CD8-positive, alpha-beta memory T cell (primary cell): ENCODE data around the gene LGALS7. TPM values are rescaled to one million over a fixed set of nuclear protein-coding genes. Genes with fewer than 3 reads are reported as not detected.

Source experiments
- CTCF ChIA-PET: fragments of 350-600 bp; sonication (Branson Sonifier 250); formaldehyde crosslinking; loops from one replicate; lab custom pipeline; 2021; ENCODE audit warnings: antibody characterized with exemption; lab: Charles Lee
- POLR2A ChIA-PET: fragments of 350-600 bp; sonication (Branson Sonifier 250); formaldehyde crosslinking; loops from one replicate; lab custom pipeline; 2021; ENCODE audit warnings: antibody characterized with exemption; lab: Charles Lee
- DNase-seq, 5 donors: peaks; one replicate each; pipeline versions ENCODE4 v3.0.0 to v3.0.0-alpha.2; 2020 to 2022; ENCODE audit warnings: mixed read lengths in 1 of 5
- H3K27ac ChIP-seq: one replicate; pipeline ENCODE4 v1.7.0; 2013; ENCODE audit warnings: low read depth, mild to moderate bottlenecking, low read length, moderate library complexity
- H3K27me3 ChIP-seq: 2 replicates; pipeline ENCODE4 v1.7.0; 2013; ENCODE audit warnings: low read length, mild to moderate bottlenecking; ENCODE audit not compliant: insufficient read depth, poor library complexity, severe bottlenecking
- H3K36me3 ChIP-seq: 2 replicates; pipeline ENCODE4 v1.7.0; 2013; ENCODE audit warnings: mild to moderate bottlenecking, low read length, moderate library complexity; ENCODE audit not compliant: insufficient read depth
- H3K4me1 ChIP-seq: 2 replicates; pipeline ENCODE4 v1.7.0; 2013; ENCODE audit warnings: mild to moderate bottlenecking, low read length, moderate library complexity; ENCODE audit not compliant: insufficient read depth
- H3K4me3 ChIP-seq: 2 replicates; pipeline ENCODE4 v1.7.0; 2013; ENCODE audit warnings: mild to moderate bottlenecking, low read length
- H3K9me3 ChIP-seq: 2 replicates; pipeline ENCODE4 v1.7.0; 2013; ENCODE audit warnings: mild to moderate bottlenecking, low read length
- H3K27ac Mint-ChIP-seq, 8 donors: one replicate each; pipeline ENCODE4 v1.8.0; 2020 to 2021; ENCODE audit warnings: mixed read lengths in 8 of 8, mild to moderate bottlenecking in 6 of 8, inconsistent platforms in 3 of 8, moderate library complexity in 3 of 8
- H3K27me3 Mint-ChIP-seq, 2 donors: one replicate each; pipeline ENCODE4 v1.8.0; 2020 to 2021; ENCODE audit warnings: mixed read lengths in 2 of 2, mild to moderate bottlenecking in 1 of 2, moderate library complexity in 1 of 2
- H3K36me3 Mint-ChIP-seq, 3 donors: one replicate each; pipeline ENCODE4 v1.8.0; 2020 to 2021; ENCODE audit warnings: mixed read lengths in 3 of 3, inconsistent platforms in 1 of 3, mild to moderate bottlenecking in 1 of 3
- H3K4me1 Mint-ChIP-seq, 3 donors: one replicate each; pipeline ENCODE4 v1.8.0; 2020 to 2021; ENCODE audit warnings: mixed read lengths in 3 of 3, inconsistent platforms in 1 of 3, mild to moderate bottlenecking in 1 of 3
- H3K4me3 Mint-ChIP-seq, 7 donors: one replicate each; pipeline ENCODE4 v1.8.0; 2020 to 2021; ENCODE audit warnings: mixed read lengths in 7 of 7, mild to moderate bottlenecking in 6 of 7, moderate library complexity in 4 of 7, inconsistent platforms in 2 of 7
- H3K9me3 Mint-ChIP-seq, 5 donors: one replicate each; pipeline ENCODE4 v1.8.0; 2020 to 2022; ENCODE audit warnings: mixed read lengths in 5 of 5, mild to moderate bottlenecking in 3 of 5, moderate library complexity in 2 of 5, inconsistent platforms in 1 of 5
- polyA plus RNA-seq: library from polyadenylated mRNA; unstranded; fragments of 300-500 nt; fragmentation: Illumina TruSeq; gene quantifications from one replicate; pipeline ENCODE4 v1.2.3, GENCODE V29; 2021
- total RNA-seq, 2 experiments: library from RNA; stranded (reverse); gene quantifications; one replicate each; pipeline ENCODE4 v1.2.3, GENCODE V29; 2021

LGALS7 gene
- total and polyA plus RNA-seq, 3 experiments from 2014 or later, result not detected

DNA sequence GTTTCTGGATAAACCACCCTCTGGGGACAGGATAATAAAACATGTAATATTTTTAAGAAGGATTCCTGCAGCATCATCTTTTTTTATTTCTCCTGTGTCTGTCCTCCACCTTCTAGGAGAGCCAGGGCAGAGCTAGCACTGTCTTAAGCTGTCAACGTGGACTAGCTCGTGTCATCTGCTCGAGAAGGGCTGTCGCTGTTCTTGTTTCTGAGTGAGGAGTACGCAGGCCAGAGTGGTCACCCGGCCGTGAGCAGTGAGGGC, 42.9 kb downstream of the LGALS7 start:
- H3K4me3 Mint-ChIP-seq, result no peak overlapping the region
- no peaks in the 10 kb centered on the region for H3K9me3 ChIP-seq
- H3K36me3 ChIP-seq, result no peaks in the 10 kb centered on the region
- DNase-seq, result peak in 1 of 5 donors; percentile 36
- peaks cover 0 to 4% of the 10 kb centered on the region in 2 donors for H3K27me3 Mint-ChIP-seq
- peaks cover 0 to 1% (median 0%) of the 10 kb centered on the region in 5 donors for H3K9me3 Mint-ChIP-seq
- no peak overlapping the region for H3K27ac ChIP-seq
- peaks cover 21% of the 10 kb centered on the region for H3K4me1 ChIP-seq
- H3K4me1 Mint-ChIP-seq, result peaks cover 30 to 62% (median 38%) of the 10 kb centered on the region in 3 donors
- ChIA-PET CTCF (interaction anchor here (0.7 to 1.4 kb wide), 6 partner anchors 15 to 200 kb away, joined by 3 to 6 read pairs (median 4); partner anchors contain the start of genes ECH1, MRPS12 and SARS2), POLR2A (interaction anchor here (1.3 kb wide), 1 partner anchor 200 kb away, joined by 3 read pairs; the partner anchor contains the start of genes MRPS12 and SARS2)
- H3K27ac Mint-ChIP-seq, result peak overlapping the region in 7 of 8 donors; percentile 12 to 91 (median 68)
- no peaks in the 10 kb centered on the region for H3K27me3 ChIP-seq
- no peak overlapping the region for H3K4me3 ChIP-seq
- peaks cover 0 to 56% (median 6%) of the 10 kb centered on the region in 3 donors for H3K36me3 Mint-ChIP-seq

- peaks cover 16% of the 10 kb centered on the region for H3K4me1 ChIP-seq
- Mint-ChIP-seq H3K27ac (peak overlapping the region; percentile 47 to 92 (median 86)), H3K27me3 (peaks cover 0 to 2% of the 10 kb centered on the region in 2 donors), H3K4me3 (peak overlapping the region in 3 of 7 donors; percentile 16 to 23 (median 20)), H3K4me1 (peaks cover 27 to 56% (median 36%) of the 10 kb centered on the region in 3 donors), H3K9me3 (no peaks in the 10 kb centered on the region), H3K36me3 (peaks cover 0 to 62% (median 7%) of the 10 kb centered on the region in 3 donors)
- H3K27ac ChIP-seq, result no peak overlapping the region
- ChIA-PET CTCF (interaction anchor here (0.7 to 1.4 kb wide), 6 partner anchors 15 to 201 kb away, joined by 3 to 6 read pairs (median 4); partner anchors contain the start of genes ECH1, MRPS12 and SARS2), POLR2A (interaction anchor here (1.3 kb wide), 1 partner anchor 200 kb away, joined by 3 read pairs; the partner anchor contains the start of genes MRPS12 and SARS2)
- H3K27me3 ChIP-seq, result no peaks in the 10 kb centered on the region
- no peaks in the 10 kb centered on the region for H3K9me3 ChIP-seq
- no peaks in the 10 kb centered on the region for H3K36me3 ChIP-seq
- H3K4me3 ChIP-seq, result no peak overlapping the region
- peak; percentile 63 to 81 (median 64) for DNase-seq
Observed at GRCh38 chr19:38729653-38730469, 43.5 kb downstream of the LGALS7 start.

GRCh38 chr19:38728752-38729541, 44.4 kb downstream of the LGALS7 start:
- ChIA-PET CTCF (interaction anchor here (0.8 to 1.3 kb wide), 3 partner anchors 13 to 81 kb away, joined by 3 to 4 read pairs (median 3); partner anchors contain the start of gene ACTN4), POLR2A (no interaction called here)
- Mint-ChIP-seq H3K36me3 (peaks cover 0 to 69% (median 8%) of the 10 kb centered on the region in 3 donors), H3K27me3 (peaks cover 0 to 2% of the 10 kb centered on the region in 2 donors), H3K9me3 (no peaks in the 10 kb centered on the region), H3K27ac (peak overlapping the region in 2 of 8 donors; percentile 77 to 91), H3K4me1 (peaks cover 18 to 47% (median 27%) of the 10 kb centered on the region in 3 donors), H3K4me3 (no peak overlapping the region)
- H3K36me3 ChIP-seq, result no peaks in the 10 kb centered on the region
- peak in 1 of 5 donors; percentile 48 for DNase-seq
- peaks cover 7% of the 10 kb centered on the region for H3K4me1 ChIP-seq
- no peaks in the 10 kb centered on the region for H3K9me3 ChIP-seq
- H3K4me3 ChIP-seq, result no peak overlapping the region
- H3K27ac ChIP-seq, result no peak overlapping the region
- no peaks in the 10 kb centered on the region for H3K27me3 ChIP-seq

DNA sequence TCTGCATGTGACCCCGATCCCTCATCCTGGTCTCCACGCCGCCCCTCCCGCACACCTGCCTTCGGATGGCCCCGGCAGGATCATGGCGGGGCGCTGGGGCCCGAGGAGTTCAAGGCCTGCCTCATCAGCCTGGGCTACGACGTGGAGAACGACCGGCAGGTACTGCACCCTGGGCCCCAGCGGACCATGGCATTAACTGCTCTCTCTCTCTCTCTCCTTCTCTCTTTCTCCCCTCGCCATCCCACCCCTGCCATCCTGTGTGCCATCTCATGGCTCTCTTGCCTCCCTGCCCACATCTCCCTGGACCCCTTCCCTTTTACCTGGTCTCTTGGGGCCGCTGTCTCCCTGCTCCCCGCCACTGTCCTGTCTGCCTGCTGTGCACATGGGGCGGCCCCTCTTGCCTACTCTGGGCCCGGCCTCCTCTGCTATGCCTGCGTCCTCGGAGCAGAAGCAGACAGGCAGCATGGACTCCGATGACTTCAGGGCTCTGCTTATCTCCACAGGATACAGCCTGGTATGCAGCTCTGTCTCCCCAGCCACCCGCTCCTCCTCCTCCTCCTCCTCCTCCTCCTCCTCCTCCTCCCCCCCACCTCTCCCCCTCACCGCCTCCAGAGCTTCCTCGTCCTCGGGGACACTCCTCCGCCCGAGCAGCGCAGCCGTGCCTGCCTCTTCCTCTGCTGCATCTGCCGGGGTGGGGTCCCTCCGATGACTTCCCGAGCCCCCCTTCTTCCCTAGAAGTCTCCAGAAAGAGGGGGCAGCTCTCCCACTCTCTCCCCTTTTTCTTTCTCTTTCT, 45.3 kb downstream of the LGALS7 start:
- Histone ChIP-seq H3K4me3 (no peak overlapping the region), H3K9me3 (no peaks in the 10 kb centered on the region), H3K36me3 (no peaks in the 10 kb centered on the region), H3K27me3 (no peaks in the 10 kb centered on the region), H3K27ac (no peak overlapping the region), H3K4me1 (no peaks in the 10 kb centered on the region)
- POLR2A ChIA-PET, result no interaction called here
- CTCF ChIA-PET, result interaction anchor here (0.8 to 1.3 kb wide), 2 partner anchors 14 to 80 kb away, joined by 3 to 4 read pairs; partner anchors contain the start of gene ACTN4
- peak in 1 of 5 donors; percentile 24 for DNase-seq
- H3K4me3 Mint-ChIP-seq, result no peak overlapping the region
- peaks cover 11 to 38% (median 23%) of the 10 kb centered on the region in 3 donors for H3K4me1 Mint-ChIP-seq
- H3K9me3 Mint-ChIP-seq, result no peaks in the 10 kb centered on the region
- peaks cover 0 to 78% (median 8%) of the 10 kb centered on the region in 3 donors for H3K36me3 Mint-ChIP-seq
- H3K27ac Mint-ChIP-seq, result peak overlapping the region in 3 of 8 donors; percentile 42 to 71 (median 70)
- H3K27me3 Mint-ChIP-seq, result peaks cover 0 to 2% of the 10 kb centered on the region in 2 donors

DNA sequence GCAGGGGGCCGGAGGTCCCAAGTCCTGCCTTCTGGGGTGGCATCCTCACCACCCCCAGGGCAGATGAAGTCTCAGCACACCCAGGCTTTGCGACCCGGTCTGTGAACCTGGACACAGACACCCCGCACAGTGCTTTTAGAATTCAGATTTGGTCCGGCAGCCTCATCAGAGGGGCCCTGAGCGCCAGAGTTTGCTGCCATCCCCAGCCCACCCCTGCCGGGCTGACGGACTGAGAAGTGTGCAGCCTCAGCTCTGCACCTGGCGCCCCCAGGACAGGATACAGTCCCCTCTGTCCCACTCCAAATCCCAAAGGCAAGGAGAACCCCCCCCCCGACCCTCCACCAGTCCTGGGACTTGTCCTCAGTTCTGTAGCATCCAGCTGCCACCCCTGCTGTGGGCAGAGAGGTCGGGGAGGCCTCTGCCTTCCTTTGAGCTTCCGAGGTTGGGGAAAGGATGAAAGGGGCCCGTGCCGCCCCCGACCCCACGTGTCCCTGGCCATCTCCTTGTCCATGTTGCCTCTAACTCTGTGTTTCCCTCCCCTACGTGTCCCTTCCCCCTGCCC, 45.9 kb downstream of the LGALS7 start:
- CTCF ChIA-PET, result interaction anchor here (1.3 kb wide), 1 partner anchor 14 kb away, joined by 4 read pairs; no protein-coding TSS in a partner anchor
- peak overlapping the region in 2 of 8 donors; percentile 71 to 94 for H3K27ac Mint-ChIP-seq
- no peaks in the 10 kb centered on the region for H3K9me3 Mint-ChIP-seq
- peaks cover 0 to 78% (median 8%) of the 10 kb centered on the region in 3 donors for H3K36me3 Mint-ChIP-seq
- no peak overlapping the region for H3K4me3 Mint-ChIP-seq
- POLR2A ChIA-PET, result no interaction called here
- H3K36me3 ChIP-seq, result no peaks in the 10 kb centered on the region
- no peaks in the 10 kb centered on the region for H3K27me3 ChIP-seq
- H3K4me3 ChIP-seq, result no peak overlapping the region
- H3K27ac ChIP-seq, result no peak overlapping the region
- DNase-seq, result no peak
- H3K9me3 ChIP-seq, result no peaks in the 10 kb centered on the region
- H3K4me1 Mint-ChIP-seq, result peaks cover 11 to 32% (median 23%) of the 10 kb centered on the region in 3 donors
- no peaks in the 10 kb centered on the region for H3K4me1 ChIP-seq
- peaks cover 0 to 2% of the 10 kb centered on the region in 2 donors for H3K27me3 Mint-ChIP-seq

DNA sequence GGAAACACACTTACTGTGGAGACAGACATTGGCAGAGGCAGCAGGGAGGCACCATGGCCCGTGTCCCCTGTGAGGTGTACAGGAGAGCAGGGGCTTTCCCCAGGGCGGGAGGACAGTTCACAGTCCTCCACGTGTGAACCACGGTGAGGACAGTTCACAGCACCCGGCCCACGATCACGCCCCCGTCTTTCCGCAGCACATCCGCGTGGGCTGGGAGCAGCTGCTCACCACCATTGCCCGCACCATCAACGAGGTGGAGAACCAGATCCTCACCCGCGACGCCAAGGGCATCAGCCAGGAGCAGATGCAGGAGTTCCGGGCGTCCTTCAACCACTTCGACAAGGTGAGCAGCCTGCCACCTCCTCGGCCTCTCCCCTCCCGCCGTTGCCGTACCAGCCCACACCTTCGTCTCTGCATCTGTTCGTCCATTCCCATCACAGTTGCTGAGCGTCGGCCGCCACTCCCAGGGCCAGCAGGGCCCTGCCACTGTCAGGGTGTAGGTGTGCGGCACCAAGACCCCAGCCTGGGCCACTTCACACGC, 46.5 kb downstream of the LGALS7 start:
- H3K36me3 ChIP-seq, result no peaks in the 10 kb centered on the region
- Mint-ChIP-seq H3K27ac (peak overlapping the region; percentile 76 to 96 (median 90)), H3K4me3 (peak overlapping the region in 4 of 7 donors; percentile 12 to 61 (median 34)), H3K27me3 (peaks cover 0 to 2% of the 10 kb centered on the region in 2 donors), H3K36me3 (peaks cover 0 to 81% (median 8%) of the 10 kb centered on the region in 3 donors), H3K4me1 (peaks cover 11 to 28% (median 23%) of the 10 kb centered on the region in 3 donors), H3K9me3 (no peaks in the 10 kb centered on the region)
- DNase-seq, result peak in 3 of 5 donors; percentile 33 to 47 (median 34)
- H3K27me3 ChIP-seq, result no peaks in the 10 kb centered on the region
- ChIA-PET POLR2A (no interaction called here), CTCF (interaction anchor here (1.5 kb wide), 1 partner anchor 204 kb away, joined by 4 read pairs; the partner anchor contains the start of genes MRPS12 and SARS2)
- no peaks in the 10 kb centered on the region for H3K4me1 ChIP-seq
- no peaks in the 10 kb centered on the region for H3K9me3 ChIP-seq
- H3K27ac ChIP-seq, result no peak overlapping the region
- no peak overlapping the region for H3K4me3 ChIP-seq
